PFSK-1 (cell line): ENCODE measurements around the gene URI1.

Experiments
- TAF1 ChIP-seq: IDR thresholded peaks from 2 replicates; pipeline ENCODE4 v1.6.1; 2012; ENCODE audit warnings: low read length, control low read depth, borderline replicate concordance; ENCODE audit not compliant: insufficient read depth
- TF ChIP-seq, protein P1 (sequence below), 2 experiments: IDR thresholded peaks; 2 replicates each; pipeline versions ENCODE4 v1.6.1 to v1.8.0; 2011 to 2012; ENCODE audit warnings: low read depth in 2 of 2, low read length in 2 of 2, control low read depth in 1 of 2, inconsistent platforms in 1 of 2, mild to moderate bottlenecking in 1 of 2, moderate library complexity in 1 of 2; ENCODE audit not compliant: insufficient read depth in 1 of 2

DNA sequence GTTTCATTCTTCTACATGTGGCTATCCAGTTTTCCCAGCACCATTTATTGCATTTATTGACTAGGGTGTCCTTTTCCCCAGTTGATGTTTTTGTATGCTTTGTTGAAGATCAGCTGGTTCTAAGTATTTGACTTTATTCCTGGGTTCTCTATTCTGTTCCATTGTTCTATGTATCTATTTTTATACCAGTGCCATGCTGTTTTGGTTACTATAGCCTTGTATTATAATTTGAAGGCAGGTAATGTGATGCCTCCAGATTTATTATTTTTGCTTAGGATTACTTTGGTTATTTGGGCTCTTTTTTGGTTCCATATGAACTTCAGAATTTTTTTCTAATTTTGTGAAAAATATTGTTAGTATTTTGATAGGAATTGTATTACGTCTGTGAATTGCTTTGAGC, 80.6 kb downstream of the URI1 start:
- TF ChIP-seq, protein P1, sequence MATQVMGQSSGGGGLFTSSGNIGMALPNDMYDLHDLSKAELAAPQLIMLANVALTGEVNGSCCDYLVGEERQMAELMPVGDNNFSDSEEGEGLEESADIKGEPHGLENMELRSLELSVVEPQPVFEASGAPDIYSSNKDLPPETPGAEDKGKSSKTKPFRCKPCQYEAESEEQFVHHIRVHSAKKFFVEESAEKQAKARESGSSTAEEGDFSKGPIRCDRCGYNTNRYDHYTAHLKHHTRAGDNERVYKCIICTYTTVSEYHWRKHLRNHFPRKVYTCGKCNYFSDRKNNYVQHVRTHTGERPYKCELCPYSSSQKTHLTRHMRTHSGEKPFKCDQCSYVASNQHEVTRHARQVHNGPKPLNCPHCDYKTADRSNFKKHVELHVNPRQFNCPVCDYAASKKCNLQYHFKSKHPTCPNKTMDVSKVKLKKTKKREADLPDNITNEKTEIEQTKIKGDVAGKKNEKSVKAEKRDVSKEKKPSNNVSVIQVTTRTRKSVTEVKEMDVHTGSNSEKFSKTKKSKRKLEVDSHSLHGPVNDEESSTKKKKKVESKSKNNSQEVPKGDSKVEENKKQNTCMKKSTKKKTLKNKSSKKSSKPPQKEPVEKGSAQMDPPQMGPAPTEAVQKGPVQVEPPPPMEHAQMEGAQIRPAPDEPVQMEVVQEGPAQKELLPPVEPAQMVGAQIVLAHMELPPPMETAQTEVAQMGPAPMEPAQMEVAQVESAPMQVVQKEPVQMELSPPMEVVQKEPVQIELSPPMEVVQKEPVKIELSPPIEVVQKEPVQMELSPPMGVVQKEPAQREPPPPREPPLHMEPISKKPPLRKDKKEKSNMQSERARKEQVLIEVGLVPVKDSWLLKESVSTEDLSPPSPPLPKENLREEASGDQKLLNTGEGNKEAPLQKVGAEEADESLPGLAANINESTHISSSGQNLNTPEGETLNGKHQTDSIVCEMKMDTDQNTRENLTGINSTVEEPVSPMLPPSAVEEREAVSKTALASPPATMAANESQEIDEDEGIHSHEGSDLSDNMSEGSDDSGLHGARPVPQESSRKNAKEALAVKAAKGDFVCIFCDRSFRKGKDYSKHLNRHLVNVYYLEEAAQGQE (IDR thresholded peaks at IDR 0.05; ENCODE audit: insufficient read depth in 1 of 2, low read depth in 2 of 2, low read length in 2 of 2), result no peak
- TF ChIP-seq TAF1, result no peak
